Measurements from ENCODE around the gene TPSB2.
"Not testable (repeated sequence)": the region's sequence is repeated elsewhere in the genome, so short reads cannot be mapped to it uniquely, and the experiment has no call there.

TPSB2 gene

DNA sequence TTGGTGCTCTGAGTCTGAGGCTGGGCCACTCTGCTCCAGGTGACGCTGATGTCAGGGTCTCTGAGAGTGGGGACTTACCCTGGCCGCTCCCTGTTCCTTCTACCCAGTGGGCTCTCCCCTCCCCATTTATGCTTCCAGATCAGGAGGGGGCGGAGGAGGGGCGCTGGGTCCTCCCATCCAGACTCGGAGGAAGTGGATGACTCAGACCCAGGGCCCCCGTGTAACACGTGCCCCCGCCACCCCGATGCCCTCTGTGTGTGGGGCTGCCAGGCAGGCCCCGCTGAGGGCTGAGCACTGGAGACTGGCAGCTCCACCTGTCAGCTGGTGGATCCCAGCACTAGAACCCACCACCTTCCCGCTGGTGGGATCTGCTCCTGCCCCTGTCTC, at the start of gene TPSB2:
TSS of gene TPSB2 (minus strand) at position 101 of the 387 bp plus-strand sequence. CDS start 233 bp downstream, outside the sequence.
- not testable (repeated sequence) for H3K36me3 ChIP-seq (ENCODE audit: control insufficient read depth in 1 of 2, insufficient read depth in 2 of 2, low read length in 2 of 2); H3K27me3 ChIP-seq (ENCODE audit: low read depth, low read length); H3K9me3 ChIP-seq (ENCODE audit: control insufficient read depth in 1 of 2, low read length in 2 of 2); H3K4me3 ChIP-seq (ENCODE audit: low read depth in 1 of 2, low read length in 2 of 2); H3K4me1 ChIP-seq (ENCODE audit: control insufficient read depth in 1 of 2, insufficient read depth in 2 of 2, low read length in 2 of 2); H3K27ac ChIP-seq (ENCODE audit: low read length)

DNA sequence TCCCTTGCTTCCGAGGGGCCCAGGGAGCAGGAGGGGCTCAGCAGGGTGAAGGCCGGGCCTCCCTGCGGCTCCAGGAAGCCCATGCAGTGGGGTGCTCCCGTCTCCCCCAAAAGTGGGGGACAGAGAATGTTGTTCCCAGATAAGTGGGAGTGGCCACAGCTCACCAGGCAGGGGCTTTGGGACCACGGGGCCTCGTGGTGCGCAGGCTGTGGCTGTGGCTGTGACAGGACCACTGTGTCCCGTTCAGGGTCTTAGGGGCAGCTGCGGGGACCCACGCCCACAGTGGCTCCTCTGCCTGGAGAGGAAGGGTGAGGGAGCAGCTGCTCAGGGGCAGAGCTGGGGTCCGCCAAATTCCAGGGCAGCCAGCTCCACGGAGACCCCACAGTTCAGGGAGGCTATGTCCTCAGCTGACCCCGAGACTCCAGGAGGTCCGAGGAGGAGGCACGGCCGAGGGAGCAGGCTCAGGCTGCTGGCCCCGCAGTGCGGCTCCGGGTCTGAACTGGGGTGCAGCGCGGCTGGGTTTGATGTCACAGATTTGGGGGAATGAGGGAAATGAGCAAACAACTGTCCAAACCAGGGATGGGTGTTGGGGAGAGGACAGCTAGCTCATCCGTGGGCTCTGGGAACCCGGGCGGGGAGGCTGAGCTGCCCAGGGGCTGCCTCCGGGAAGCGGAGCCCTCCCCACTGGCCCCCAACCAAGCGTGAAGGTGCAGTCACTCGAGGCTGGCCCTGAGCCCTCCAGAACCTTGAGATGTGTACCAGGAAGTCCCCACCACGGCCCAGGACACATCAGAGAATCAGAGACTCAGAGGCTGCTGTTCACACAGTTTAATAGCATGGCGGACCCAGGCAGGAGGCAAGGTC, 49.3 kb upstream of the TPSB2 start:
- Histone ChIP-seq H3K9me3 (ENCODE audit: control insufficient read depth in 1 of 2, low read length in 2 of 2) (no peaks in the 10 kb centered on the region), H3K36me3 (ENCODE audit: control insufficient read depth in 1 of 2, insufficient read depth in 2 of 2, low read length in 2 of 2) (no peaks in the 10 kb centered on the region), H3K27ac (ENCODE audit: low read length) (no peak overlapping the region)

DNA sequence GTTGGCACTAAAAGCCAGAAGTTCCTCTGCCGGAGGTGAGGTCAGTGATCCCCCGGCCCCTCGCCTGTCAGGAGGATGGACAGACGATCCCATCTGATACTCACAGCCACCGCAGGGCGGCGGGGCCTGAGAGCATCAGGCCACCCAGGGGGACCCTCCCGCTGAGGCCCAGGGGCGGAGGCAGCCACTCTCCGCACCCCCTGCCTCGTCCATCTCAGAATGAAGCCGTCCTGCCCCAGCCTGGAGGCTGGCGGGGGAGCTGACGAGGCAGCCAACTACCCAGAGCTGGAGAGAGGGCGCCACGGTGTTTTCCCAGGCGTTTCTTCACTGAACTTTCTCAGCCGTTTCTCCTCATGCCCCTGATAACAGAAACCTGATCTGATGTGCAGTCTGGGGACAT, 48.5 kb upstream of the TPSB2 start:
- Histone ChIP-seq H3K36me3 (ENCODE audit: control insufficient read depth in 1 of 2, insufficient read depth in 2 of 2, low read length in 2 of 2) (no peaks in the 10 kb centered on the region), H3K9me3 (ENCODE audit: control insufficient read depth in 1 of 2, low read length in 2 of 2) (no peaks in the 10 kb centered on the region), H3K4me3 (ENCODE audit: low read depth in 1 of 2, low read length in 2 of 2) (no peak overlapping the region), H3K27me3 (ENCODE audit: low read depth, low read length) (no peaks in the 10 kb centered on the region), H3K4me1 (ENCODE audit: control insufficient read depth in 1 of 2, insufficient read depth in 2 of 2, low read length in 2 of 2) (no peaks in the 10 kb centered on the region), H3K27ac (ENCODE audit: low read length) (no peak overlapping the region)

More for the DNA sequence above, 49.3 kb upstream of the TPSB2 start:
- H3K4me1 ChIP-seq (ENCODE audit: control insufficient read depth in 1 of 2, insufficient read depth in 2 of 2, low read length in 2 of 2), result no peaks in the 10 kb centered on the region
- no peaks in the 10 kb centered on the region for H3K27me3 ChIP-seq (ENCODE audit: low read depth, low read length)
- H3K4me3 ChIP-seq (ENCODE audit: low read depth in 1 of 2, low read length in 2 of 2), result no peak overlapping the region

GRCh38 chr16:1277617-1278282, 47.8 kb upstream of the TPSB2 start:
- H3K4me1 ChIP-seq (ENCODE audit: control insufficient read depth in 1 of 2, insufficient read depth in 2 of 2, low read length in 2 of 2), result no peaks in the 10 kb centered on the region
- H3K27me3 ChIP-seq (ENCODE audit: low read depth, low read length), result no peaks in the 10 kb centered on the region
- no peaks in the 10 kb centered on the region for H3K36me3 ChIP-seq (ENCODE audit: control insufficient read depth in 1 of 2, insufficient read depth in 2 of 2, low read length in 2 of 2)

GRCh38 chr16:1277151-1277598, 47.2 kb upstream of the TPSB2 start:
- H3K9me3 ChIP-seq (ENCODE audit: control insufficient read depth in 1 of 2, low read length in 2 of 2), result no peaks in the 10 kb centered on the region
- H3K27me3 ChIP-seq (ENCODE audit: low read depth, low read length), result no peaks in the 10 kb centered on the region
- no peak overlapping the region for H3K27ac ChIP-seq (ENCODE audit: low read length)
- H3K36me3 ChIP-seq (ENCODE audit: control insufficient read depth in 1 of 2, insufficient read depth in 2 of 2, low read length in 2 of 2), result no peaks in the 10 kb centered on the region
- peaks cover 0 to 2% of the 10 kb centered on the region in 2 donors for H3K4me1 ChIP-seq (ENCODE audit: control insufficient read depth in 1 of 2, insufficient read depth in 2 of 2, low read length in 2 of 2)
- no peak overlapping the region for H3K4me3 ChIP-seq (ENCODE audit: low read depth in 1 of 2, low read length in 2 of 2)

More at GRCh38 chr16:1277617-1278282, 47.8 kb upstream of the TPSB2 start:
- Histone ChIP-seq H3K4me3 (ENCODE audit: low read depth in 1 of 2, low read length in 2 of 2) (no peak overlapping the region), H3K9me3 (ENCODE audit: control insufficient read depth in 1 of 2, low read length in 2 of 2) (no peaks in the 10 kb centered on the region), H3K27ac (ENCODE audit: low read length) (no peak overlapping the region)

GRCh38 chr16:1276580-1276878, 46.5 kb upstream of the TPSB2 start:
- no peaks in the 10 kb centered on the region for H3K36me3 ChIP-seq (ENCODE audit: control insufficient read depth in 1 of 2, insufficient read depth in 2 of 2, low read length in 2 of 2)
- peaks cover 0 to 8% of the 10 kb centered on the region in 2 donors for H3K4me1 ChIP-seq (ENCODE audit: control insufficient read depth in 1 of 2, insufficient read depth in 2 of 2, low read length in 2 of 2)
- no peaks in the 10 kb centered on the region for H3K27me3 ChIP-seq (ENCODE audit: low read depth, low read length)

GRCh38 chr16:1275791-1276579, 46.0 kb upstream of the TPSB2 start:
- H3K4me1 ChIP-seq (ENCODE audit: control insufficient read depth in 1 of 2, insufficient read depth in 2 of 2, low read length in 2 of 2), result peaks cover 0 to 10% of the 10 kb centered on the region in 2 donors
- H3K27ac ChIP-seq (ENCODE audit: low read length), result no peak overlapping the region
- no peaks in the 10 kb centered on the region for H3K9me3 ChIP-seq (ENCODE audit: control insufficient read depth in 1 of 2, low read length in 2 of 2)
- no peak overlapping the region for H3K4me3 ChIP-seq (ENCODE audit: low read depth in 1 of 2, low read length in 2 of 2)
- H3K36me3 ChIP-seq (ENCODE audit: control insufficient read depth in 1 of 2, insufficient read depth in 2 of 2, low read length in 2 of 2), result no peaks in the 10 kb centered on the region
- H3K27me3 ChIP-seq (ENCODE audit: low read depth, low read length), result no peaks in the 10 kb centered on the region

More at GRCh38 chr16:1276580-1276878, 46.5 kb upstream of the TPSB2 start:
- Histone ChIP-seq H3K4me3 (ENCODE audit: low read depth in 1 of 2, low read length in 2 of 2) (no peak overlapping the region), H3K27ac (ENCODE audit: low read length) (no peak overlapping the region), H3K9me3 (ENCODE audit: control insufficient read depth in 1 of 2, low read length in 2 of 2) (no peaks in the 10 kb centered on the region)

- H3K27ac ChIP-seq (ENCODE audit: low read length), result no peak overlapping the region
- H3K36me3 ChIP-seq (ENCODE audit: control insufficient read depth in 1 of 2, insufficient read depth in 2 of 2, low read length in 2 of 2), result no peaks in the 10 kb centered on the region
- no peak overlapping the region for H3K4me3 ChIP-seq (ENCODE audit: low read depth in 1 of 2, low read length in 2 of 2)
- no peaks in the 10 kb centered on the region for H3K9me3 ChIP-seq (ENCODE audit: control insufficient read depth in 1 of 2, low read length in 2 of 2)
- H3K27me3 ChIP-seq (ENCODE audit: low read depth, low read length), result no peaks in the 10 kb centered on the region
- H3K4me1 ChIP-seq (ENCODE audit: control insufficient read depth in 1 of 2, insufficient read depth in 2 of 2, low read length in 2 of 2), result peaks cover 0 to 10% of the 10 kb centered on the region in 2 donors
These were observed 44.8 kb upstream of the TPSB2 start for GRCh38 chr16:1274767-1275166.

- Histone ChIP-seq H3K27me3 (ENCODE audit: low read depth, low read length) (no peaks in the 10 kb centered on the region), H3K27ac (ENCODE audit: low read length) (no peak overlapping the region), H3K9me3 (ENCODE audit: control insufficient read depth in 1 of 2, low read length in 2 of 2) (no peaks in the 10 kb centered on the region), H3K36me3 (ENCODE audit: control insufficient read depth in 1 of 2, insufficient read depth in 2 of 2, low read length in 2 of 2) (no peaks in the 10 kb centered on the region), H3K4me1 (ENCODE audit: control insufficient read depth in 1 of 2, insufficient read depth in 2 of 2, low read length in 2 of 2) (peaks cover 0 to 10% of the 10 kb centered on the region in 2 donors), H3K4me3 (ENCODE audit: low read depth in 1 of 2, low read length in 2 of 2) (no peak overlapping the region)
These were observed 43.8 kb upstream of the TPSB2 start for GRCh38 chr16:1273816-1274215.

DNA sequence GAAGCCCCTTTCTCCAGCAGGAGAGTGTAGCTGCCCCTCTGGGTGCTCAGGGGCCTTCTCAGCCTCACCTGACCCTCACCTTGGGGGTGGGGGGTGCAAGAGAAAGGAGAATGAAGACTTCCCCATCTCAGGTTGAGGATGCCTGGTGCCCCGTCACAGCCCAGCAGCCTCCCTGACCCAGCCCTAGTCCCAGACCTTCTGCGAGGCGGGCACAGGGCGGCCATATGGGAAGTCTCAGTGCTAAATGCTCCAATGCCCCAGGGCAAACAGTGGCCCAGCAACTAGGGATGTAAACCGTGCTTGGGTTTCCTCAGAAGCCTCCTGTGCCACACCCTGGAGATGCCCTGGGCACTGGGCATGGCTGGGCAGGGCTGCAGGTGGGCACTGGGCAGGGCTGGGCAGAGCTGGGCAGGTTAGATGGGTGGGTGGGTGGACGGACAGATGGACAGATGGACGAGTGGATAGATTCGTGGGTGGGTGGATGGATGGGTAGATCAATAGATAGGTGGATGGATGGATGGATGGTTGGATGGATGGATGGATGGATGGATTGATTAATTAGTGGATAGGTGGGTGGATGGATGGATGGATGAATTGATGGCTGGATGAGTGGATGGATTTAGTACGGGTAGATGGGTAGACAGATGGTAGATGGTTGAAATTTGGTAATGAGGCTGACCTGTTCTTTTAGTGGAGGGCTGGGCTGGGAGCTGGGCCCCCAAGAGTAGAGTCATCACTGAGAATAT, 42.6 kb upstream of the TPSB2 start:
- H3K4me3 ChIP-seq (ENCODE audit: low read depth in 1 of 2, low read length in 2 of 2), result no peak overlapping the region

More for the DNA sequence above, 42.6 kb upstream of the TPSB2 start:
- Histone ChIP-seq H3K36me3 (ENCODE audit: control insufficient read depth in 1 of 2, insufficient read depth in 2 of 2, low read length in 2 of 2) (no peaks in the 10 kb centered on the region), H3K4me1 (ENCODE audit: control insufficient read depth in 1 of 2, insufficient read depth in 2 of 2, low read length in 2 of 2) (peaks cover 0 to 10% of the 10 kb centered on the region in 2 donors), H3K27me3 (ENCODE audit: low read depth, low read length) (no peaks in the 10 kb centered on the region), H3K27ac (ENCODE audit: low read length) (no peak overlapping the region), H3K9me3 (ENCODE audit: control insufficient read depth in 1 of 2, low read length in 2 of 2) (no peaks in the 10 kb centered on the region)
